ENCODE results near the gene ATP23. TPM values are rescaled to one million over a fixed set of nuclear protein-coding genes. Genes with fewer than 3 reads are reported as not detected.

ATP23 gene
- total and polyA plus RNA-seq, 10 of the 15 experiments (the other 5 are each of a cell fraction or from before 2014, with no cell fraction given), result 1.6 to 28.1 (median 15.1) TPM

DNA sequence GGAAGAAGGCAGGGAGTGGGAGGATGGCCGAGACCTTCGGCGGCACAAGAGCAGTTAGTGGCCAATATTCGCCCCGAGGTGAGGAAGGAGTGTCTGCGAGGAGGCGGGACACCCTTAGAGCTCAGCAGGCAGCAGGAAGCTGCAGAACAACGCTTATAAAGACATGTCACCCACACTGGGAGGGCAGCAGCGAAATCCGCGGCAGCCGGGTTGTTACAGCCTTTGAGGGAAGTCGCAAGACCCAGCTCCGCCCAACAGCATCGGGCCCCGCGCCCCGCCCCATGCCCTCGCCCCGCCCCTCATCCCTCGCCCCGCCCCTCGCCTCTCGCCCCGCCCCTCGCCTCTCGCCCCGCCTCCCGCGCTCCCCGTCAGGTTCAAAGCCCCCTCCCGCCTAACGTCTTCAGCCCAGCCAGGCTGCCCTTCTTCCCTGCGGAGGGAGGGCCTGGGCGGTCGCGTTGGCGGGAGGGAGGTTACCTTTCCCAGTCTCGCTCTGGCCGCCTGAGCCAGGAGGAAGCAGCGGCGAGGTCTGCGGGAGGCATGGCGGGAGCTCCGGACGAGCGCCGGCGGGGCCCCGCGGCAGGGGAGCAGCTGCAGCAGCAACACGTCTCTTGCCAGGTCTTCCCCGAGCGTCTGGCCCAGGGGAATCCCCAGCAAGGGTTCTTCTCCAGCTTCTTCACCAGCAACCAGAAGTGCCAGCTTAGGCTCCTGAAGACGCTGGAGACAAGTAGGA is at the start of gene ATP23 (continued):
- TF ChIP-seq SUZ12 (IDR thresholded peaks at IDR 0.05; ENCODE audit: unreplicated experiment), result no peak
- TF ChIP-seq, protein P1, sequence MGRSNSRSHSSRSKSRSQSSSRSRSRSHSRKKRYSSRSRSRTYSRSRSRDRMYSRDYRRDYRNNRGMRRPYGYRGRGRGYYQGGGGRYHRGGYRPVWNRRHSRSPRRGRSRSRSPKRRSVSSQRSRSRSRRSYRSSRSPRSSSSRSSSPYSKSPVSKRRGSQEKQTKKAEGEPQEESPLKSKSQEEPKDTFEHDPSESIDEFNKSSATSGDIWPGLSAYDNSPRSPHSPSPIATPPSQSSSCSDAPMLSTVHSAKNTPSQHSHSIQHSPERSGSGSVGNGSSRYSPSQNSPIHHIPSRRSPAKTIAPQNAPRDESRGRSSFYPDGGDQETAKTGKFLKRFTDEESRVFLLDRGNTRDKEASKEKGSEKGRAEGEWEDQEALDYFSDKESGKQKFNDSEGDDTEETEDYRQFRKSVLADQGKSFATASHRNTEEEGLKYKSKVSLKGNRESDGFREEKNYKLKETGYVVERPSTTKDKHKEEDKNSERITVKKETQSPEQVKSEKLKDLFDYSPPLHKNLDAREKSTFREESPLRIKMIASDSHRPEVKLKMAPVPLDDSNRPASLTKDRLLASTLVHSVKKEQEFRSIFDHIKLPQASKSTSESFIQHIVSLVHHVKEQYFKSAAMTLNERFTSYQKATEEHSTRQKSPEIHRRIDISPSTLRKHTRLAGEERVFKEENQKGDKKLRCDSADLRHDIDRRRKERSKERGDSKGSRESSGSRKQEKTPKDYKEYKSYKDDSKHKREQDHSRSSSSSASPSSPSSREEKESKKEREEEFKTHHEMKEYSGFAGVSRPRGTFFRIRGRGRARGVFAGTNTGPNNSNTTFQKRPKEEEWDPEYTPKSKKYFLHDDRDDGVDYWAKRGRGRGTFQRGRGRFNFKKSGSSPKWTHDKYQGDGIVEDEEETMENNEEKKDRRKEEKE (IDR thresholded peaks at IDR 0.05), result no peak
- no peak for TF ChIP-seq NFYA (IDR thresholded peaks at IDR 0.05; ENCODE audit: borderline replicate concordance, low read depth, low read length)
- TF ChIP-seq, protein P2, sequence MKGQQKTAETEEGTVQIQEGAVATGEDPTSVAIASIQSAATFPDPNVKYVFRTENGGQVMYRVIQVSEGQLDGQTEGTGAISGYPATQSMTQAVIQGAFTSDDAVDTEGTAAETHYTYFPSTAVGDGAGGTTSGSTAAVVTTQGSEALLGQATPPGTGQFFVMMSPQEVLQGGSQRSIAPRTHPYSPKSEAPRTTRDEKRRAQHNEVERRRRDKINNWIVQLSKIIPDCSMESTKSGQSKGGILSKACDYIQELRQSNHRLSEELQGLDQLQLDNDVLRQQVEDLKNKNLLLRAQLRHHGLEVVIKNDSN (IDR thresholded peaks at IDR 0.05; ENCODE audit: borderline replicate concordance, extremely low read length, insufficient read depth, low read depth, low read length), result no peak
- TF ChIP-seq, protein P3, sequence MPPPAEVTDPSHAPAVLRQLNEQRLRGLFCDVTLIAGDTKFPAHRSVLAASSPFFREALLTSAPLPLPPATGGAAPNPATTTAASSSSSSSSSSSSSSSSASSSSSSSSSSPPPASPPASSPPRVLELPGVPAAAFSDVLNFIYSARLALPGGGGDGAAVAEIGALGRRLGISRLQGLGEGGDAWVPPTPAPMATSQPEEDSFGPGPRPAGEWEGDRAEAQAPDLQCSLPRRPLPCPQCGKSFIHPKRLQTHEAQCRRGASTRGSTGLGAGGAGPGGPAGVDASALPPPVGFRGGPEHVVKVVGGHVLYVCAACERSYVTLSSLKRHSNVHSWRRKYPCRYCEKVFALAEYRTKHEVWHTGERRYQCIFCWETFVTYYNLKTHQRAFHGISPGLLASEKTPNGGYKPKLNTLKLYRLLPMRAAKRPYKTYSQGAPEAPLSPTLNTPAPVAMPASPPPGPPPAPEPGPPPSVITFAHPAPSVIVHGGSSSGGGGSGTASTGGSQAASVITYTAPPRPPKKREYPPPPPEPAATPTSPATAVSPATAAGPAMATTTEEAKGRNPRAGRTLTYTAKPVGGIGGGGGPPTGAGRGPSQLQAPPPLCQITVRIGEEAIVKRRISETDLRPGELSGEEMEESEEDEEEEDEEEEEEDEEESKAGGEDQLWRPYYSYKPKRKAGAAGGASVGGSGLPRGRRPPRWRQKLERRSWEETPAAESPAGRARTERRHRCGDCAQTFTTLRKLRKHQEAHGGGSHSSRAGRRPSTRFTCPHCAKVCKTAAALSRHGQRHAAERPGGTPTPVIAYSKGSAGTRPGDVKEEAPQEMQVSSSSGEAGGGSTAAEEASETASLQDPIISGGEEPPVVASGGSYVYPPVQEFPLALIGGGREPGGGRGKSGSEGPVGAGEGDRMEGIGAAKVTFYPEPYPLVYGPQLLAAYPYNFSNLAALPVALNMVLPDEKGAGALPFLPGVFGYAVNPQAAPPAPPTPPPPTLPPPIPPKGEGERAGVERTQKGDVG (CRISPR knock-in tag; IDR thresholded peaks at IDR 0.05), result no peak
- TF ChIP-seq TARDBP (IDR thresholded peaks at IDR 0.05; ENCODE audit: borderline replicate concordance), result no peak
- no peak for TF ChIP-seq KDM1A (IDR thresholded peaks at IDR 0.05; ENCODE audit: borderline replicate concordance)
- TF ChIP-seq FOS (IDR thresholded peaks at IDR 0.05; ENCODE audit: borderline replicate concordance, extremely low read depth, insufficient read length), result no peak
- no peak for TF ChIP-seq BRCA1 (IDR thresholded peaks at IDR 0.05; ENCODE audit: low read depth, low read length)
- TF ChIP-seq NR2C2 (IDR thresholded peaks at IDR 0.05; ENCODE audit: borderline replicate concordance, control insufficient read depth, insufficient read length, low read depth), result no peak
- TF ChIP-seq, protein P4, sequence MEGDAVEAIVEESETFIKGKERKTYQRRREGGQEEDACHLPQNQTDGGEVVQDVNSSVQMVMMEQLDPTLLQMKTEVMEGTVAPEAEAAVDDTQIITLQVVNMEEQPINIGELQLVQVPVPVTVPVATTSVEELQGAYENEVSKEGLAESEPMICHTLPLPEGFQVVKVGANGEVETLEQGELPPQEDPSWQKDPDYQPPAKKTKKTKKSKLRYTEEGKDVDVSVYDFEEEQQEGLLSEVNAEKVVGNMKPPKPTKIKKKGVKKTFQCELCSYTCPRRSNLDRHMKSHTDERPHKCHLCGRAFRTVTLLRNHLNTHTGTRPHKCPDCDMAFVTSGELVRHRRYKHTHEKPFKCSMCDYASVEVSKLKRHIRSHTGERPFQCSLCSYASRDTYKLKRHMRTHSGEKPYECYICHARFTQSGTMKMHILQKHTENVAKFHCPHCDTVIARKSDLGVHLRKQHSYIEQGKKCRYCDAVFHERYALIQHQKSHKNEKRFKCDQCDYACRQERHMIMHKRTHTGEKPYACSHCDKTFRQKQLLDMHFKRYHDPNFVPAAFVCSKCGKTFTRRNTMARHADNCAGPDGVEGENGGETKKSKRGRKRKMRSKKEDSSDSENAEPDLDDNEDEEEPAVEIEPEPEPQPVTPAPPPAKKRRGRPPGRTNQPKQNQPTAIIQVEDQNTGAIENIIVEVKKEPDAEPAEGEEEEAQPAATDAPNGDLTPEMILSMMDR (IDR thresholded peaks at IDR 0.05 in 2 of 3, conservative IDR thresholded peaks at IDR 0.05 in 1 of 3; ENCODE audit: control insufficient read depth in 2 of 3, extremely low read depth in 1 of 3, insufficient read depth in 1 of 3, low read depth in 3 of 3, low read length in 3 of 3), result no peak
- no peak for TF ChIP-seq NFYB (IDR thresholded peaks at IDR 0.05; ENCODE audit: insufficient read depth, low read depth, low read length)
- TF ChIP-seq RB1 (IDR thresholded peaks at IDR 0.05; ENCODE audit: borderline replicate concordance), result peak; percentile 28; the same call in 1 of the 2 replicates
- no peak for TF ChIP-seq HDAC6 (IDR thresholded peaks at IDR 0.05; ENCODE audit: unreplicated experiment)
- TF ChIP-seq IRF4 (IDR thresholded peaks at IDR 0.05; ENCODE audit: low read depth, low read length), result no peak
- peak; percentile 81 for TF ChIP-seq IKZF1 (conservative IDR thresholded peaks at IDR 0.05)
- peak; percentile 71; the same call in 1 of the 2 replicates for TF ChIP-seq POLR2AphosphoS2 (IDR thresholded peaks at IDR 0.05; ENCODE audit: low read depth, low read length)
